Astrocyte of the spinal cord (primary cell): Measurements from ENCODE around the gene RGS17.
A peak's percentile ranks its signal among the peaks of the same experiment; 100 is the strongest.

Source experiments
- DNase-seq: peaks from one replicate; pipeline ENCODE4 v3.0.0; 2011; ENCODE audit warnings: low read depth, low spot score
- H3K4me3 ChIP-seq: 2 replicates; pipeline ENCODE4 v1.5.1; 2011; ENCODE audit warnings: low read depth, mild to moderate bottlenecking, low read length, moderate library complexity
- CTCF ChIP-seq: IDR thresholded peaks from 2 replicates; pipeline ENCODE4 v1.5.1; 2012; ENCODE audit warnings: low read depth, mild to moderate bottlenecking, low read length, inconsistent platforms
- in situ Hi-C: cut with HindIII; loops from 2 replicates; pipeline ENCODE4 v1.10.0; 2017; ENCODE audit warnings: low sequenced_read_pairs

The RGS17 gene

GRCh38 chr6:153024709-153025017, 106.4 kb downstream of the RGS17 start:
- TF ChIP-seq CTCF = no peak
- no peak overlapping the region for H3K4me3 ChIP-seq
- in situ Hi-C loops = no loop called here
- no peak for DNase-seq

GRCh38 chr6:153023977-153024708, 106.9 kb downstream of the RGS17 start:
- DNase-seq = peak; percentile 58
- in situ Hi-C loops = no loop called here

GRCh38 chr6:153018355-153018754, 112.7 kb downstream of the RGS17 start:
- no peak overlapping the region for H3K4me3 ChIP-seq
- in situ Hi-C loops = no loop called here
- TF ChIP-seq CTCF = no peak
- DNase-seq = no peak

More at GRCh38 chr6:153023977-153024708, 106.9 kb downstream of the RGS17 start:
- peak; percentile 74 for TF ChIP-seq CTCF
- H3K4me3 ChIP-seq = no peak overlapping the region

- no peak for DNase-seq
- in situ Hi-C loops = no loop called here
- TF ChIP-seq CTCF = no peak
- no peak overlapping the region for H3K4me3 ChIP-seq
Measured at GRCh38 chr6:153016846-153017245, 114.2 kb downstream of the RGS17 start.

GRCh38 chr6:153015094-153015640, 115.9 kb downstream of the RGS17 start:
- DNase-seq = no peak
- no peak for TF ChIP-seq CTCF
- H3K4me3 ChIP-seq = no peak overlapping the region
- in situ Hi-C loops = no loop called here

- no peak for TF ChIP-seq CTCF
- H3K4me3 ChIP-seq = no peak overlapping the region
- in situ Hi-C loops = no loop called here
- DNase-seq = peak; percentile 32
Measured at GRCh38 chr6:153013438-153013837, 117.6 kb downstream of the RGS17 start.
